Neural cell (in vitro differentiated cells): ENCODE data around the gene HAL. TPM values are rescaled to one million over a fixed set of nuclear protein-coding genes. Genes with fewer than 3 reads are reported as not detected.

Experiments used
- H2AFZ ChIP-seq: fragments of 200-600, 300-800 bp; sonication (generic), shearing (Covaris generic); 2 replicates; pipeline ENCODE4 v1.6.0; 2014; ENCODE audit warnings: low read depth, mild to moderate bottlenecking, antibody characterized with exemption, low read length, moderate library complexity
- H3F3A ChIP-seq: fragments of 200-600 bp; shearing (Covaris generic); 2 replicates; pipeline ENCODE4 v1.6.1; 2016; ENCODE audit warnings: mild to moderate bottlenecking, moderate library complexity, mixed read lengths, antibody characterized with exemption, low read length; ENCODE audit not compliant: insufficient read depth, poor library complexity, severe bottlenecking
- H3K27ac ChIP-seq: fragments of 200-600, 300-800 bp; sonication (generic), shearing (Covaris generic); 2 replicates; pipeline ENCODE4 v1.5.1; 2014; ENCODE audit warnings: mild to moderate bottlenecking, low read length, moderate library complexity
- H3K27me3 ChIP-seq: fragments of 300-800, 200-600 bp; sonication (generic), shearing (Covaris generic); 2 replicates; pipeline ENCODE4 v1.6.0; 2014; ENCODE audit warnings: mild to moderate bottlenecking, low read depth, low read length, moderate library complexity; ENCODE audit not compliant: insufficient read depth
- H3K36me3 ChIP-seq: fragments of 300-800, 200-600 bp; sonication (generic), shearing (Covaris generic); 2 replicates; pipeline ENCODE4 v1.5.1; 2014; ENCODE audit warnings: mild to moderate bottlenecking, antibody characterized with exemption, low read length, moderate library complexity; ENCODE audit not compliant: insufficient read depth
- H3K4me2 ChIP-seq: fragments of 300-800, 200-600 bp; sonication (generic), shearing (Covaris generic); 2 replicates; pipeline ENCODE4 v1.6.0; 2014; ENCODE audit warnings: mild to moderate bottlenecking, low read length
- H3K4me3 ChIP-seq: fragments of 300-800, 200-600 bp; sonication (generic), shearing (Covaris generic); 2 replicates; pipeline ENCODE4 v1.5.1; 2014; ENCODE audit warnings: mild to moderate bottlenecking, low read length, moderate library complexity
- H3K79me2 ChIP-seq: fragments of 200-600 bp; shearing (Covaris generic); replicated peaks from 2 replicates; pipeline ENCODE4 v1.6.0; 2014; ENCODE audit warnings: mild to moderate bottlenecking, low read length, moderate library complexity; ENCODE audit not compliant: insufficient read depth
- H3K9ac ChIP-seq: fragments of 300-800, 200-600 bp; sonication (generic), shearing (Covaris generic); 2 replicates; pipeline ENCODE4 v1.6.1; 2016; ENCODE audit warnings: mild to moderate bottlenecking, low read length, mixed read lengths
- H3K9me2 ChIP-seq: fragments of 200-600 bp; shearing (Covaris generic); 2 replicates; pipeline ENCODE4 v1.6.1; 2016; ENCODE audit warnings: mild to moderate bottlenecking, low read length, mixed read lengths; ENCODE audit not compliant: insufficient read depth
- H3K9me3 ChIP-seq: fragments of 200-600, 300-800 bp; sonication (generic), shearing (Covaris generic); 2 replicates; pipeline ENCODE4 v1.6.1; 2016; ENCODE audit warnings: mild to moderate bottlenecking, mixed run types, low read length, moderate library complexity, mixed read lengths
- H4K20me1 ChIP-seq: fragments of 200-600 bp; shearing (Covaris generic); 2 replicates; pipeline ENCODE4 v1.6.1; 2016; ENCODE audit warnings: mild to moderate bottlenecking, mixed run types; ENCODE audit not compliant: insufficient read depth
- EP300 ChIP-seq: fragments of 450-650 bp; conservative IDR thresholded peaks from 2 replicates; pipeline ENCODE4 v1.6.1; 2014; ENCODE audit warnings: antibody characterized with exemption, mild to moderate bottlenecking, moderate library complexity; ENCODE audit not compliant: poor library complexity, severe bottlenecking
- EZH2 ChIP-seq: fragments of 200-600, 300-800 bp; shearing (Covaris generic), sonication (generic); IDR thresholded peaks from 2 replicates; pipeline ENCODE4 v1.6.1; 2014; ENCODE audit warnings: antibody characterized with exemption, low read length, borderline replicate concordance, mild to moderate bottlenecking; ENCODE audit not compliant: insufficient read depth, poor library complexity, severe bottlenecking
- MXI1 ChIP-seq: fragments of 450-650 bp; conservative IDR thresholded peaks from 2 replicates; pipeline ENCODE4 v1.6.1; 2014; ENCODE audit warnings: antibody characterized with exemption, mild to moderate bottlenecking; ENCODE audit not compliant: poor library complexity, severe bottlenecking
- POLR2AphosphoS5 ChIP-seq: IDR thresholded peaks from 2 replicates; pipeline ENCODE4 v1.6.1; 2012
- RAD21 ChIP-seq: fragments of 450-650 bp; conservative IDR thresholded peaks from 2 replicates; pipeline ENCODE4 v1.6.1; 2014; ENCODE audit warnings: antibody characterized with exemption, mild to moderate bottlenecking, moderate library complexity
- SMC3 ChIP-seq: fragments of 450-650 bp; conservative IDR thresholded peaks from 2 replicates; pipeline ENCODE4 v1.6.1; 2014; ENCODE audit warnings: antibody characterized with exemption, mild to moderate bottlenecking, moderate library complexity; ENCODE audit not compliant: poor library complexity
- TAF1 ChIP-seq: IDR thresholded peaks from 2 replicates; pipeline ENCODE4 v1.6.1; 2012; ENCODE audit warnings: low read depth
- polyA plus RNA-seq: library from polyadenylated mRNA; depleted of rRNA; stranded (reverse); fragments of >200 nt; gene quantifications from 2 replicates; pipeline ENCODE4 v1.2.3, GENCODE V29; 2014
- TF ChIP-seq, protein P1 (sequence below): IDR thresholded peaks from 2 replicates; pipeline ENCODE4 v1.6.1; 2012; ENCODE audit warnings: borderline replicate concordance
- TF ChIP-seq, protein P2 (sequence below): fragments of 450-650 bp; IDR thresholded peaks from 2 replicates; pipeline ENCODE4 v1.5.1; 2014; ENCODE audit warnings: antibody characterized with exemption, mild to moderate bottlenecking, moderate library complexity; ENCODE audit not compliant: poor library complexity, severe bottlenecking

The HAL gene
- polyA plus RNA-seq, 1 donor from 2014 or later: not detected

DNA sequence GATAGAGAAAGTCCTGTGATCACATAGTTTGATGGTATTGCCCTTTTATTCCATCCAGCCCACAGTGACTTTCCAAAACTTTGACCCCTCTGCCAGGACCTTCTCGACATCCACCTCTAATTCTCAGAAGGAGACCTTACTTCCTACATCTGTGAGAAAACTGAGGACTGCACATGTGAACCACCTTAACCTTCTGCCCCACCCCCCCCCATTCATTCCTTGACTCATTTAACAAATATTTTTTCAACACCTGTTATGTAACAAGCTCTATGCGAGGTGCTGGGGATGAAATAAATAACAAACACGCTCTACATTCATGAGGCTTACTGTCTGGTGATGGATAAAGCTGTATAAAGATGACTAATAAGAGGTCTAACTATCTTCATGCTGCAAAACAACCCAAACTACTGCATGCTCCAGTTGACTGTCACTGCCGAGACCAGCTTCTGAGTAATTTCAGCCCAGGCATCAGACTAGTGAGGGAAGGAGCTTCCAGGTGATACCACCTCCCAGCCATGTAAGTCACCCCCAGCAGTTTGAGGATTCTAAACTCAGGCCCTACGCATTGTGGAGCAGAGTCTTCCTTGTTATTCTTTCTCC is 1.9 kb upstream of the HAL start:
- Histone ChIP-seq H3K27ac (no peak overlapping the region), H3K9ac (no peak overlapping the region), H3K27me3 (no peaks in the 10 kb centered on the region), H3K79me2 (no peaks in the 10 kb centered on the region), H2AFZ (no peak overlapping the region), H3F3A (no peaks in the 10 kb centered on the region), H3K9me2 (no peaks in the 10 kb centered on the region), H3K9me3 (no peaks in the 10 kb centered on the region), H4K20me1 (no peaks in the 10 kb centered on the region), H3K4me2 (no peak overlapping the region), H3K36me3 (no peaks in the 10 kb centered on the region), H3K4me3 (no peak overlapping the region)
- TF ChIP-seq EZH2: no peak
- TF ChIP-seq EP300: no peak
- no peak for TF ChIP-seq RAD21
- no peak for TF ChIP-seq MXI1
- no peak for TF ChIP-seq POLR2AphosphoS5
- TF ChIP-seq, protein P1, sequence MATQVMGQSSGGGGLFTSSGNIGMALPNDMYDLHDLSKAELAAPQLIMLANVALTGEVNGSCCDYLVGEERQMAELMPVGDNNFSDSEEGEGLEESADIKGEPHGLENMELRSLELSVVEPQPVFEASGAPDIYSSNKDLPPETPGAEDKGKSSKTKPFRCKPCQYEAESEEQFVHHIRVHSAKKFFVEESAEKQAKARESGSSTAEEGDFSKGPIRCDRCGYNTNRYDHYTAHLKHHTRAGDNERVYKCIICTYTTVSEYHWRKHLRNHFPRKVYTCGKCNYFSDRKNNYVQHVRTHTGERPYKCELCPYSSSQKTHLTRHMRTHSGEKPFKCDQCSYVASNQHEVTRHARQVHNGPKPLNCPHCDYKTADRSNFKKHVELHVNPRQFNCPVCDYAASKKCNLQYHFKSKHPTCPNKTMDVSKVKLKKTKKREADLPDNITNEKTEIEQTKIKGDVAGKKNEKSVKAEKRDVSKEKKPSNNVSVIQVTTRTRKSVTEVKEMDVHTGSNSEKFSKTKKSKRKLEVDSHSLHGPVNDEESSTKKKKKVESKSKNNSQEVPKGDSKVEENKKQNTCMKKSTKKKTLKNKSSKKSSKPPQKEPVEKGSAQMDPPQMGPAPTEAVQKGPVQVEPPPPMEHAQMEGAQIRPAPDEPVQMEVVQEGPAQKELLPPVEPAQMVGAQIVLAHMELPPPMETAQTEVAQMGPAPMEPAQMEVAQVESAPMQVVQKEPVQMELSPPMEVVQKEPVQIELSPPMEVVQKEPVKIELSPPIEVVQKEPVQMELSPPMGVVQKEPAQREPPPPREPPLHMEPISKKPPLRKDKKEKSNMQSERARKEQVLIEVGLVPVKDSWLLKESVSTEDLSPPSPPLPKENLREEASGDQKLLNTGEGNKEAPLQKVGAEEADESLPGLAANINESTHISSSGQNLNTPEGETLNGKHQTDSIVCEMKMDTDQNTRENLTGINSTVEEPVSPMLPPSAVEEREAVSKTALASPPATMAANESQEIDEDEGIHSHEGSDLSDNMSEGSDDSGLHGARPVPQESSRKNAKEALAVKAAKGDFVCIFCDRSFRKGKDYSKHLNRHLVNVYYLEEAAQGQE: no peak
- TF ChIP-seq, protein P2, sequence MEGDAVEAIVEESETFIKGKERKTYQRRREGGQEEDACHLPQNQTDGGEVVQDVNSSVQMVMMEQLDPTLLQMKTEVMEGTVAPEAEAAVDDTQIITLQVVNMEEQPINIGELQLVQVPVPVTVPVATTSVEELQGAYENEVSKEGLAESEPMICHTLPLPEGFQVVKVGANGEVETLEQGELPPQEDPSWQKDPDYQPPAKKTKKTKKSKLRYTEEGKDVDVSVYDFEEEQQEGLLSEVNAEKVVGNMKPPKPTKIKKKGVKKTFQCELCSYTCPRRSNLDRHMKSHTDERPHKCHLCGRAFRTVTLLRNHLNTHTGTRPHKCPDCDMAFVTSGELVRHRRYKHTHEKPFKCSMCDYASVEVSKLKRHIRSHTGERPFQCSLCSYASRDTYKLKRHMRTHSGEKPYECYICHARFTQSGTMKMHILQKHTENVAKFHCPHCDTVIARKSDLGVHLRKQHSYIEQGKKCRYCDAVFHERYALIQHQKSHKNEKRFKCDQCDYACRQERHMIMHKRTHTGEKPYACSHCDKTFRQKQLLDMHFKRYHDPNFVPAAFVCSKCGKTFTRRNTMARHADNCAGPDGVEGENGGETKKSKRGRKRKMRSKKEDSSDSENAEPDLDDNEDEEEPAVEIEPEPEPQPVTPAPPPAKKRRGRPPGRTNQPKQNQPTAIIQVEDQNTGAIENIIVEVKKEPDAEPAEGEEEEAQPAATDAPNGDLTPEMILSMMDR: no peak
- TF ChIP-seq TAF1: no peak
- no peak for TF ChIP-seq SMC3

DNA sequence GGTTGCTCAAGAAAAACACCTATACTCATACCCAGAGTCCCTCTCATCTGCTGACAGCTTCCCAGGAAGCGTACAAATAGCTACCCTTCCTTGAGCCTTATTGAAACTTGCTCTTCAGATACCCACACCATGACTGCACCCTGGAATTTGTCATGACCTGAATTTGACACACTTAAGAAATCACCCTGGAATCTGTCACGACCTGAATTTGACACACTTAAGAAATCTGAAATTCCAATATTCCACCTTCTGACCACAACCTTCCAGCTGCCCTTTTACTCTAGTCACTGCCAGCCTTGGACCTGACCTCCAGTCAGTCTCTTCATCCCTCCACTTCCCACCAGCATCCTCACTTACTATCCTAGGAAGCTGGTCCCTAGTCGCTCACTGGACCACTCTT is 1.1 kb upstream of the HAL start:
- Histone ChIP-seq H3K9me3 (no peaks in the 10 kb centered on the region), H3K36me3 (no peaks in the 10 kb centered on the region), H3K27ac (no peak overlapping the region)

More for the DNA sequence above, 1.1 kb upstream of the HAL start:
- Histone ChIP-seq H3K27me3 (no peaks in the 10 kb centered on the region), H3K4me2 (no peak overlapping the region), H3K4me3 (no peak overlapping the region), H2AFZ (no peak overlapping the region), H3K79me2 (no peaks in the 10 kb centered on the region), H3K9me2 (no peaks in the 10 kb centered on the region), H3K9ac (no peak overlapping the region), H4K20me1 (no peaks in the 10 kb centered on the region), H3F3A (no peaks in the 10 kb centered on the region)
- TF ChIP-seq, protein P1: no peak
- TF ChIP-seq TAF1 (no peak), MXI1 (no peak), EZH2 (no peak), EP300 (no peak), SMC3 (no peak), POLR2AphosphoS5 (no peak), RAD21 (no peak)
- TF ChIP-seq, protein P2: no peak
